ENCODE data around the gene SYT9. TPM values are rescaled to one million over a fixed set of nuclear protein-coding genes. Genes with fewer than 3 reads are reported as not detected.

SYT9 gene
- total RNA-seq, 1 donor from 2014 or later: 1.0 TPM

Other genes starting within 250 kb of the SYT9 start
- 2.5 and 4.0 TPM in 2 replicates for gene ZNF214, start 231.6 kb upstream of the SYT9 start, total RNA-seq
- gene NLRP14, start 231.4 kb upstream of the SYT9 start, total RNA-seq: not detected in 2 replicates
- gene RBMXL2, start 162.9 kb upstream of the SYT9 start, total RNA-seq: 0.21 and 0.50 TPM in 2 replicates
- gene OLFML1, start 233.6 kb downstream of the SYT9 start, total RNA-seq: 0.07 TPM in 1 of 2 replicates, not detected in the other